Measurements from ENCODE around the gene TRIM73. TPM values are rescaled to one million over a fixed set of nuclear protein-coding genes. Genes with fewer than 3 reads are reported as not detected.
"Not testable (repeated sequence)": the region's sequence is repeated elsewhere in the genome, so short reads cannot be mapped to it uniquely, and the experiment has no call there.

The TRIM73 gene
- polyA plus RNA-seq, 3 donors, result 0.51 to 0.89 TPM; not detected in 1

GRCh38 chr7:75420152-75420551 lies 24.7 kb downstream of the TRIM73 start:
- H3K4me1 ChIP-seq (ENCODE audit: control insufficient read depth in 1 of 2, insufficient read depth in 2 of 2, low read length in 2 of 2); H3K27me3 ChIP-seq (ENCODE audit: control insufficient read depth in 2 of 2, insufficient read depth in 2 of 2, low read length in 2 of 2); H3K9ac ChIP-seq (ENCODE audit: insufficient read depth, low read length, poor library complexity, severe bottlenecking); H3K27ac ChIP-seq (ENCODE audit: low read depth in 1 of 2, low read length in 2 of 2); intact Hi-C loops (cut with micrococcal nuclease); H3K27me3 Mint-ChIP-seq (ENCODE audit: low read depth in 3 of 3); H3K4me1 Mint-ChIP-seq; DNase-seq; H2AFZ ChIP-seq (ENCODE audit: insufficient read depth, low read depth, low read length, poor library complexity, severe bottlenecking); H3K9me3 ChIP-seq (replicated peaks in 1 of 2; ENCODE audit: control insufficient read depth in 1 of 2, insufficient read depth in 1 of 2, low read length in 2 of 2); H4K20me1 ChIP-seq (ENCODE audit: insufficient read depth, low read length); H3K4me2 ChIP-seq (replicated peaks; ENCODE audit: extremely low read depth, low read length, poor library complexity, severe bottlenecking); H3K9me3 Mint-ChIP-seq; H3K79me2 ChIP-seq (ENCODE audit: insufficient read depth, low read length); H3K4me3 Mint-ChIP-seq; H3K4me3 ChIP-seq (replicated peaks in 1 of 3; ENCODE audit: low read depth in 2 of 3, low read length in 3 of 3): not testable (repeated sequence)
- peaks cover 46 to 67% of the 10 kb centered on the region in 2 donors for H3K36me3 Mint-ChIP-seq
- WGBS (ENCODE audit: insufficient coverage), result 100% methylated on average over 7 of the region's 13 CpGs
- peaks cover 35 to 46% of the 10 kb centered on the region in 2 donors for H3K36me3 ChIP-seq (replicated peaks in 1 of 2; ENCODE audit: control insufficient read depth in 1 of 2, insufficient read depth in 2 of 2, low read length in 2 of 2)
- H3K27ac Mint-ChIP-seq, result peak overlapping the region in 2 of 7 donors; percentile 50 to 72

- H4K20me1 ChIP-seq (ENCODE audit: insufficient read depth, low read length); H3K4me1 ChIP-seq (ENCODE audit: control insufficient read depth in 1 of 2, insufficient read depth in 2 of 2, low read length in 2 of 2): not testable (repeated sequence)
Observed at GRCh38 chr7:75421798-75422710, 26.6 kb downstream of the TRIM73 start.

GRCh38 chr7:75423481-75423880 lies 28.1 kb downstream of the TRIM73 start:
- H3K9me3 ChIP-seq (replicated peaks in 1 of 2; ENCODE audit: control insufficient read depth in 1 of 2, insufficient read depth in 1 of 2, low read length in 2 of 2); H3K9me3 Mint-ChIP-seq; DNase-seq; H3K27ac ChIP-seq (ENCODE audit: low read depth in 1 of 2, low read length in 2 of 2); H3K27me3 Mint-ChIP-seq (ENCODE audit: low read depth in 3 of 3); H3K4me3 Mint-ChIP-seq; H3K4me3 ChIP-seq (replicated peaks in 1 of 3; ENCODE audit: low read depth in 2 of 3, low read length in 3 of 3); H3K4me1 Mint-ChIP-seq; H4K20me1 ChIP-seq (ENCODE audit: insufficient read depth, low read length); intact Hi-C loops (cut with micrococcal nuclease); H2AFZ ChIP-seq (ENCODE audit: insufficient read depth, low read depth, low read length, poor library complexity, severe bottlenecking); H3K4me2 ChIP-seq (replicated peaks; ENCODE audit: extremely low read depth, low read length, poor library complexity, severe bottlenecking); H3K9ac ChIP-seq (ENCODE audit: insufficient read depth, low read length, poor library complexity, severe bottlenecking); H3K27ac Mint-ChIP-seq; H3K79me2 ChIP-seq (ENCODE audit: insufficient read depth, low read length); H3K27me3 ChIP-seq (ENCODE audit: control insufficient read depth in 2 of 2, insufficient read depth in 2 of 2, low read length in 2 of 2): not testable (repeated sequence)
- WGBS (ENCODE audit: insufficient coverage), result 100% methylated on average over 3 of the region's 15 CpGs
- peaks cover 7 to 12% of the 10 kb centered on the region in 2 donors for H3K4me1 ChIP-seq (ENCODE audit: control insufficient read depth in 1 of 2, insufficient read depth in 2 of 2, low read length in 2 of 2)
- peaks cover 32 to 48% of the 10 kb centered on the region in 2 donors for H3K36me3 Mint-ChIP-seq
- H3K36me3 ChIP-seq (replicated peaks in 1 of 2; ENCODE audit: control insufficient read depth in 1 of 2, insufficient read depth in 2 of 2, low read length in 2 of 2), result peaks cover 25 to 38% of the 10 kb centered on the region in 2 donors

More at GRCh38 chr7:75421798-75422710, 26.6 kb downstream of the TRIM73 start:
- H3K27ac ChIP-seq (ENCODE audit: low read depth in 1 of 2, low read length in 2 of 2); H3K27ac Mint-ChIP-seq; H3K4me1 Mint-ChIP-seq; H3K9me3 Mint-ChIP-seq; H3K9ac ChIP-seq (ENCODE audit: insufficient read depth, low read length, poor library complexity, severe bottlenecking); H3K9me3 ChIP-seq (replicated peaks in 1 of 2; ENCODE audit: control insufficient read depth in 1 of 2, insufficient read depth in 1 of 2, low read length in 2 of 2); H3K4me2 ChIP-seq (replicated peaks; ENCODE audit: extremely low read depth, low read length, poor library complexity, severe bottlenecking); DNase-seq; intact Hi-C loops (cut with micrococcal nuclease); H3K4me3 ChIP-seq (replicated peaks in 1 of 3; ENCODE audit: low read depth in 2 of 3, low read length in 3 of 3); H2AFZ ChIP-seq (ENCODE audit: insufficient read depth, low read depth, low read length, poor library complexity, severe bottlenecking); H3K27me3 Mint-ChIP-seq (ENCODE audit: low read depth in 3 of 3); H3K79me2 ChIP-seq (ENCODE audit: insufficient read depth, low read length); H3K27me3 ChIP-seq (ENCODE audit: control insufficient read depth in 2 of 2, insufficient read depth in 2 of 2, low read length in 2 of 2); H3K4me3 Mint-ChIP-seq: not testable (repeated sequence)
- H3K36me3 Mint-ChIP-seq, result peaks cover 34 to 49% of the 10 kb centered on the region in 2 donors
- H3K36me3 ChIP-seq (replicated peaks in 1 of 2; ENCODE audit: control insufficient read depth in 1 of 2, insufficient read depth in 2 of 2, low read length in 2 of 2), result peaks cover 25 to 38% of the 10 kb centered on the region in 2 donors
- 91% methylated on average over 17 of the region's 50 CpGs for WGBS (ENCODE audit: insufficient coverage)

GRCh38 chr7:75439000-75439399 lies 43.6 kb downstream of the TRIM73 start:
- H3K9me3 ChIP-seq (replicated peaks in 1 of 2; ENCODE audit: control insufficient read depth in 1 of 2, insufficient read depth in 1 of 2, low read length in 2 of 2); H3K9ac ChIP-seq (ENCODE audit: insufficient read depth, low read length, poor library complexity, severe bottlenecking); H3K4me2 ChIP-seq (replicated peaks; ENCODE audit: extremely low read depth, low read length, poor library complexity, severe bottlenecking); H4K20me1 ChIP-seq (ENCODE audit: insufficient read depth, low read length); H3K4me1 Mint-ChIP-seq; H3K27me3 Mint-ChIP-seq (ENCODE audit: low read depth in 3 of 3); H3K4me3 ChIP-seq (replicated peaks in 1 of 3; ENCODE audit: low read depth in 2 of 3, low read length in 3 of 3); H3K79me2 ChIP-seq (ENCODE audit: insufficient read depth, low read length); H3K27ac ChIP-seq (ENCODE audit: low read depth in 1 of 2, low read length in 2 of 2); H3K27me3 ChIP-seq (ENCODE audit: control insufficient read depth in 2 of 2, insufficient read depth in 2 of 2, low read length in 2 of 2); H3K9me3 Mint-ChIP-seq; H2AFZ ChIP-seq (ENCODE audit: insufficient read depth, low read depth, low read length, poor library complexity, severe bottlenecking); H3K4me1 ChIP-seq (ENCODE audit: control insufficient read depth in 1 of 2, insufficient read depth in 2 of 2, low read length in 2 of 2); intact Hi-C loops (cut with micrococcal nuclease); DNase-seq; H3K4me3 Mint-ChIP-seq; H3K27ac Mint-ChIP-seq: not testable (repeated sequence)
- WGBS (ENCODE audit: insufficient coverage), result 96% methylated on average over 2 of the region's 4 CpGs
- H3K36me3 Mint-ChIP-seq, result peaks cover 50 to 72% of the 10 kb centered on the region in 2 donors
- peaks cover 58 to 60% of the 10 kb centered on the region in 2 donors for H3K36me3 ChIP-seq (replicated peaks in 1 of 2; ENCODE audit: control insufficient read depth in 1 of 2, insufficient read depth in 2 of 2, low read length in 2 of 2)

Measured in CD14-positive monocyte (primary cell).